Measurements from ENCODE around the gene DLG5.

GRCh38 chr10:77944519-77944918, 18.0 kb upstream of the DLG5 start:
- no peak for TF ChIP-seq CTCF (IDR thresholded peaks at IDR 0.05)
- TF ChIP-seq EZH2phosphoT487 (IDR thresholded peaks at IDR 0.05; ENCODE audit: borderline replicate concordance, low read depth): no peak
- no peak for TF ChIP-seq ELF1 (IDR thresholded peaks at IDR 0.05)
- TF ChIP-seq POLR2AphosphoS5 (IDR thresholded peaks at IDR 0.05; ENCODE audit: low read depth, low read length): no peak
